ENCODE data around the gene DNAJC5. TPM values are rescaled to one million over a fixed set of nuclear protein-coding genes. Genes with fewer than 3 reads are reported as not detected.
A peak's percentile ranks its signal among the peaks of the same experiment; 100 is the strongest.

Gene DNAJC5
- total and polyA plus RNA-seq, 9 of the 15 experiments (the other 6 are each of a cell fraction or from before 2014, with no cell fraction given), result 0.95 to 42.8 (median 23.4) TPM

GRCh38 chr20:63863798-63864544, 31.0 kb upstream of the DNAJC5 start (continued):
- TF ChIP-seq NEUROD1 (IDR thresholded peaks at IDR 0.05; ENCODE audit: borderline replicate concordance, low read depth, low read length, partially characterized antibody), result peak; percentile 42
- 0 out of 2 replicates have a peak, but pooled peaks have one; percentile 16 for TF ChIP-seq NR2C1 (IDR thresholded peaks at IDR 0.05)
- no peak; the same call in 1 of the 2 replicates for TF ChIP-seq NR2C1 (tag; IDR thresholded peaks at IDR 0.05)
- peak; percentile 88 for TF ChIP-seq MYC (IDR thresholded peaks at IDR 0.05; ENCODE audit: low read depth, low read length)
- TF ChIP-seq MYC (CRISPR knock-in tag; IDR thresholded peaks at IDR 0.05; ENCODE audit: borderline replicate concordance, low read depth), result no peak
- peak in 1 of 2 experiments; percentile 64; a peak in 1 of 4 replicates for TF ChIP-seq HDAC1 (IDR thresholded peaks at IDR 0.05)
- TF ChIP-seq SIX5 (IDR thresholded peaks at IDR 0.05; ENCODE audit: borderline replicate concordance in 1 of 2, insufficient read depth in 1 of 2, low read depth in 1 of 2, low read length in 2 of 2), result no peak
- TF ChIP-seq ZNF24 (IDR thresholded peaks at IDR 0.05), result peak; percentile 71; the same call in 1 of the 2 replicates
- TF ChIP-seq POLR2G (IDR thresholded peaks at IDR 0.05; ENCODE audit: low read depth, low read length), result peak; percentile 62
- TF ChIP-seq ZNF551 (CRISPR knock-in tag; IDR thresholded peaks at IDR 0.05), result no peak
- TF ChIP-seq ZBTB11 (CRISPR knock-in tag; IDR thresholded peaks at IDR 0.05), result peak in 1 of 3 experiments; percentile 35; a peak in 1 of 6 replicates
- TF ChIP-seq, protein P1, sequence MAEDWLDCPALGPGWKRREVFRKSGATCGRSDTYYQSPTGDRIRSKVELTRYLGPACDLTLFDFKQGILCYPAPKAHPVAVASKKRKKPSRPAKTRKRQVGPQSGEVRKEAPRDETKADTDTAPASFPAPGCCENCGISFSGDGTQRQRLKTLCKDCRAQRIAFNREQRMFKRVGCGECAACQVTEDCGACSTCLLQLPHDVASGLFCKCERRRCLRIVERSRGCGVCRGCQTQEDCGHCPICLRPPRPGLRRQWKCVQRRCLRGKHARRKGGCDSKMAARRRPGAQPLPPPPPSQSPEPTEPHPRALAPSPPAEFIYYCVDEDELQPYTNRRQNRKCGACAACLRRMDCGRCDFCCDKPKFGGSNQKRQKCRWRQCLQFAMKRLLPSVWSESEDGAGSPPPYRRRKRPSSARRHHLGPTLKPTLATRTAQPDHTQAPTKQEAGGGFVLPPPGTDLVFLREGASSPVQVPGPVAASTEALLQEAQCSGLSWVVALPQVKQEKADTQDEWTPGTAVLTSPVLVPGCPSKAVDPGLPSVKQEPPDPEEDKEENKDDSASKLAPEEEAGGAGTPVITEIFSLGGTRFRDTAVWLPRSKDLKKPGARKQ (CRISPR knock-in tag; IDR thresholded peaks at IDR 0.05), result no peak
- TF ChIP-seq ZKSCAN8 (CRISPR knock-in tag; IDR thresholded peaks at IDR 0.05), result no peak
- 0 out of 2 replicates have a peak, but pooled peaks have one; percentile 65 for TF ChIP-seq PTBP1 (IDR thresholded peaks at IDR 0.05; ENCODE audit: low read depth, low read length)
- TF ChIP-seq RBBP5 (IDR thresholded peaks at IDR 0.05; ENCODE audit: borderline replicate concordance, insufficient read depth, low read length, poor library complexity, severe bottlenecking), result no peak
- TF ChIP-seq ZNF696 (CRISPR knock-in tag; conservative IDR thresholded peaks at IDR 0.05), result no peak
- TF ChIP-seq, protein P2, sequence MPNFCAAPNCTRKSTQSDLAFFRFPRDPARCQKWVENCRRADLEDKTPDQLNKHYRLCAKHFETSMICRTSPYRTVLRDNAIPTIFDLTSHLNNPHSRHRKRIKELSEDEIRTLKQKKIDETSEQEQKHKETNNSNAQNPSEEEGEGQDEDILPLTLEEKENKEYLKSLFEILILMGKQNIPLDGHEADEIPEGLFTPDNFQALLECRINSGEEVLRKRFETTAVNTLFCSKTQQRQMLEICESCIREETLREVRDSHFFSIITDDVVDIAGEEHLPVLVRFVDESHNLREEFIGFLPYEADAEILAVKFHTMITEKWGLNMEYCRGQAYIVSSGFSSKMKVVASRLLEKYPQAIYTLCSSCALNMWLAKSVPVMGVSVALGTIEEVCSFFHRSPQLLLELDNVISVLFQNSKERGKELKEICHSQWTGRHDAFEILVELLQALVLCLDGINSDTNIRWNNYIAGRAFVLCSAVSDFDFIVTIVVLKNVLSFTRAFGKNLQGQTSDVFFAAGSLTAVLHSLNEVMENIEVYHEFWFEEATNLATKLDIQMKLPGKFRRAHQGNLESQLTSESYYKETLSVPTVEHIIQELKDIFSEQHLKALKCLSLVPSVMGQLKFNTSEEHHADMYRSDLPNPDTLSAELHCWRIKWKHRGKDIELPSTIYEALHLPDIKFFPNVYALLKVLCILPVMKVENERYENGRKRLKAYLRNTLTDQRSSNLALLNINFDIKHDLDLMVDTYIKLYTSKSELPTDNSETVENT (CRISPR knock-in tag; IDR thresholded peaks at IDR 0.05), result no peak
- TF ChIP-seq ZNF655 (CRISPR knock-in tag; IDR thresholded peaks at IDR 0.05), result no peak
